Activated CD4-positive, alpha-beta T cell treated with anti-CD3 and anti-CD28 coated beads, Interleukin-2, Interleukin-6, amounts not matched to agents 100 ng/mL and 50 ng/mL, durations not matched to agents 16 hours and 8 hours (primary cell): Measurements from ENCODE around the gene SLC14A1.
A peak's percentile ranks its signal among the peaks of the same experiment; 100 is the strongest.

Source experiments
- DNase-seq: peaks from one replicate; pipeline ENCODE4 v3.0.0-alpha.2; 2020

The SLC14A1 gene

GRCh38 chr18:45760462-45761036 is 36.6 kb downstream of the SLC14A1 start:
- DNase-seq, result no peak

GRCh38 chr18:45761512-45762114 is 37.6 kb downstream of the SLC14A1 start:
- DNase-seq, result no peak

- DNase-seq, result no peak
These were observed 40.2 kb downstream of the SLC14A1 start for GRCh38 chr18:45764000-45764686.

GRCh38 chr18:45765796-45766195 is 41.8 kb downstream of the SLC14A1 start:
- no peak for DNase-seq

GRCh38 chr18:45771587-45772480 is 47.9 kb downstream of the SLC14A1 start:
- DNase-seq, result no peak

GRCh38 chr18:45774065-45774521 is 50.1 kb downstream of the SLC14A1 start:
- DNase-seq, result no peak

- DNase-seq, result peak; percentile 69
These were observed 51.3 kb downstream of the SLC14A1 start for GRCh38 chr18:45775241-45775676.

GRCh38 chr18:45775743-45776142 is 51.8 kb downstream of the SLC14A1 start:
- DNase-seq, result no peak

- no peak for DNase-seq
These were observed 53.4 kb downstream of the SLC14A1 start for GRCh38 chr18:45777393-45777792.

- no peak for DNase-seq
These were observed 56.6 kb downstream of the SLC14A1 start for GRCh38 chr18:45780568-45780967.

GRCh38 chr18:45782662-45783061 is 58.7 kb downstream of the SLC14A1 start:
- no peak for DNase-seq

- no peak for DNase-seq
These were observed 59.4 kb downstream of the SLC14A1 start for GRCh38 chr18:45783097-45784075.

- DNase-seq, result peak; percentile 10
These were observed 61.2 kb downstream of the SLC14A1 start for GRCh38 chr18:45785134-45785533.

- DNase-seq, result no peak
These were observed 63.0 kb downstream of the SLC14A1 start for GRCh38 chr18:45786941-45787340.

- DNase-seq, result no peak
These were observed 63.4 kb downstream of the SLC14A1 start for GRCh38 chr18:45787346-45787745.

GRCh38 chr18:45788861-45789260 is 64.9 kb downstream of the SLC14A1 start:
- DNase-seq, result no peak

- DNase-seq, result no peak
These were observed 68.7 kb downstream of the SLC14A1 start for GRCh38 chr18:45792506-45793263.

- no peak for DNase-seq
These were observed 69.4 kb downstream of the SLC14A1 start for GRCh38 chr18:45793264-45793965.

- DNase-seq, result no peak
These were observed 77.5 kb downstream of the SLC14A1 start for GRCh38 chr18:45801416-45802004.
